ENCODE measurements around the gene BFSP1. TPM values are rescaled to one million over a fixed set of nuclear protein-coding genes. Genes with fewer than 3 reads are reported as not detected.

Gene BFSP1
- total RNA-seq, 1 donor: 2.9 TPM

DNA sequence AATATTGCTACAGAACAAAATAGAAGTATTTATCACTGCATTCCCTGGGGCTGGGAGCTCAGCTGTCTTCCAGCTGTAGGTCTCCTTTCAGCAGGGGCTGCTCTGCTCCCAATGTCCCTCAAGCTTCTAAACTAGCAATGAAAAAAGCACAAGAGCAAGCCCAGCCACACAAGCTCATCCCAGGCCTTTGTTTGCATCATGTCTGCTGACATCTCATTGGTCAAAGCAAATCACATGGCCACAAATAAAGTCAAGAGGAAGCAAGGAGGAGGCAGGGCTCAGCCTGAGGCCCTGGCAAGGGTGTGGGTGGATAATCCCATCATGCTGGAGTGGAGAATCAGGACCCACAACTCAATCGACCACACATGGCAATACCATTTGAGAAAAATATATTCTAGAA, 2.2 kb upstream of the BFSP1 start:
- peak; percentile 96 for DNase-seq (ENCODE audit: insufficient read length, low spot score, missing footprints)
- peaks cover 3% of the 10 kb centered on the region for H3K4me1 ChIP-seq (ENCODE audit: insufficient read depth, low read length)
- H3K4me3 ChIP-seq (ENCODE audit: insufficient read depth, low read length): no peak overlapping the region
- no peak overlapping the region for H3K4me2 ChIP-seq (ENCODE audit: insufficient read depth, low read length)
- no peaks in the 10 kb centered on the region for H3K9me3 ChIP-seq (ENCODE audit: low read depth, low read length)
- H4K20me1 ChIP-seq (ENCODE audit: insufficient read depth, low read length): no peaks in the 10 kb centered on the region
- H3K79me2 ChIP-seq (ENCODE audit: insufficient read depth, low read length): no peaks in the 10 kb centered on the region
- peak overlapping the region; percentile 69 for H2AFZ ChIP-seq (ENCODE audit: low read length)
- H3K27ac ChIP-seq (ENCODE audit: low read depth, low read length): no peak overlapping the region
- no peaks in the 10 kb centered on the region for H3K27me3 ChIP-seq (ENCODE audit: insufficient read depth, low read length)
- TF ChIP-seq, protein P1, sequence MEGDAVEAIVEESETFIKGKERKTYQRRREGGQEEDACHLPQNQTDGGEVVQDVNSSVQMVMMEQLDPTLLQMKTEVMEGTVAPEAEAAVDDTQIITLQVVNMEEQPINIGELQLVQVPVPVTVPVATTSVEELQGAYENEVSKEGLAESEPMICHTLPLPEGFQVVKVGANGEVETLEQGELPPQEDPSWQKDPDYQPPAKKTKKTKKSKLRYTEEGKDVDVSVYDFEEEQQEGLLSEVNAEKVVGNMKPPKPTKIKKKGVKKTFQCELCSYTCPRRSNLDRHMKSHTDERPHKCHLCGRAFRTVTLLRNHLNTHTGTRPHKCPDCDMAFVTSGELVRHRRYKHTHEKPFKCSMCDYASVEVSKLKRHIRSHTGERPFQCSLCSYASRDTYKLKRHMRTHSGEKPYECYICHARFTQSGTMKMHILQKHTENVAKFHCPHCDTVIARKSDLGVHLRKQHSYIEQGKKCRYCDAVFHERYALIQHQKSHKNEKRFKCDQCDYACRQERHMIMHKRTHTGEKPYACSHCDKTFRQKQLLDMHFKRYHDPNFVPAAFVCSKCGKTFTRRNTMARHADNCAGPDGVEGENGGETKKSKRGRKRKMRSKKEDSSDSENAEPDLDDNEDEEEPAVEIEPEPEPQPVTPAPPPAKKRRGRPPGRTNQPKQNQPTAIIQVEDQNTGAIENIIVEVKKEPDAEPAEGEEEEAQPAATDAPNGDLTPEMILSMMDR (IDR thresholded peaks at IDR 0.05; ENCODE audit: extremely low read depth, low read depth, low read length): no peak
- no peaks in the 10 kb centered on the region for H3K36me3 ChIP-seq (ENCODE audit: insufficient read depth, low read length)

DNA sequence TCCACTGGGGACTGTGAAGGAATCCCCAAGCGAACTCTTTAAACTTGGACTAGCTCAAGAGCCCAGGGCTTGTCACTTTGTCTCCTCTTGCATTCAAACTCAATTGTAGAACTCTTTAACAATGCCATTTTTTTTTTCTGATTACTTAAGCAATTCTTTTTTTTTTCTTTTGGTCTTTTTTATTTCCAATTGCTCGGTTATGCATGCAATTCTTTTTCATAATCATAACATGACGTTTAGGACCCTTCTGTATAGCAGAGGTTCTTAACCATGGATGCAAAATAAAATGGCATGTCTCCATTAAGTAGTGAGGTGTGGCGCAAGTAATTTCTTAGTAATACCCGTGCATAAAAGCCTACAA, 466 bp upstream of the BFSP1 start:
- Histone ChIP-seq H3K4me3 (ENCODE audit: insufficient read depth, low read length) (peak overlapping the region; percentile 71), H3K27ac (ENCODE audit: low read depth, low read length) (peak overlapping the region; percentile 41), H3K9me3 (ENCODE audit: low read depth, low read length) (no peaks in the 10 kb centered on the region), H4K20me1 (ENCODE audit: insufficient read depth, low read length) (no peaks in the 10 kb centered on the region), H2AFZ (ENCODE audit: low read length) (peak overlapping the region; percentile 97), H3K4me1 (ENCODE audit: insufficient read depth, low read length) (no peaks in the 10 kb centered on the region), H3K4me2 (ENCODE audit: insufficient read depth, low read length) (peak overlapping the region; percentile 89), H3K27me3 (ENCODE audit: insufficient read depth, low read length) (no peaks in the 10 kb centered on the region), H3K36me3 (ENCODE audit: insufficient read depth, low read length) (no peaks in the 10 kb centered on the region), H3K79me2 (ENCODE audit: insufficient read depth, low read length) (no peaks in the 10 kb centered on the region)
- no peak for DNase-seq (ENCODE audit: insufficient read length, low spot score, missing footprints)
- TF ChIP-seq, protein P1 (IDR thresholded peaks at IDR 0.05; ENCODE audit: extremely low read depth, low read depth, low read length): no peak

DNA sequence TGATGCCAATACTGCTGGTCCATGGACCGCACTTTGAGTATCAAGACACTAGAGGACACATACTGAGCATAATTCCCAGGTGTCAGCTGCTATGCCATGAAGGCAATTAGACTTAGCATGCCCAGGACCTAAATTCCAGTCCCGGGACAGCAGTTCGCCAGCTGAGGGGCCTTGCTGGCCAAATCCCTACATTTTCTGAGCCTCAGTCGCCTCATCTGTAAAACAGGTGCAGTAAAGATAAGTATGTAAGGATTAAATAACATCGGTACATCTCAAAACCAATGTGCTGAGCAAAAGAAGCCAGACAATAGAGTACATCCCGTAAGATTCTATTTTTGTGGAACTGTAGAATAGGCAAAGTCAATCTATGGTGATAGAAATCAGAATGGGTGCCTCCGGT, 1.0 kb downstream of the BFSP1 start:
- no peaks in the 10 kb centered on the region for H3K4me1 ChIP-seq (ENCODE audit: insufficient read depth, low read length)
- H3K79me2 ChIP-seq (ENCODE audit: insufficient read depth, low read length): no peaks in the 10 kb centered on the region
- peak overlapping the region; percentile 89 for H3K4me2 ChIP-seq (ENCODE audit: insufficient read depth, low read length)
- H2AFZ ChIP-seq (ENCODE audit: low read length): no peak overlapping the region
- H3K4me3 ChIP-seq (ENCODE audit: insufficient read depth, low read length): no peak overlapping the region
- H3K9me3 ChIP-seq (ENCODE audit: low read depth, low read length): no peaks in the 10 kb centered on the region
- H3K36me3 ChIP-seq (ENCODE audit: insufficient read depth, low read length): no peaks in the 10 kb centered on the region
- H3K27me3 ChIP-seq (ENCODE audit: insufficient read depth, low read length): peaks cover 6% of the 10 kb centered on the region
- no peak for DNase-seq (ENCODE audit: insufficient read length, low spot score, missing footprints)
- H3K27ac ChIP-seq (ENCODE audit: low read depth, low read length): no peak overlapping the region
- TF ChIP-seq, protein P1 (IDR thresholded peaks at IDR 0.05; ENCODE audit: extremely low read depth, low read depth, low read length): no peak
- H4K20me1 ChIP-seq (ENCODE audit: insufficient read depth, low read length): no peaks in the 10 kb centered on the region

DNA sequence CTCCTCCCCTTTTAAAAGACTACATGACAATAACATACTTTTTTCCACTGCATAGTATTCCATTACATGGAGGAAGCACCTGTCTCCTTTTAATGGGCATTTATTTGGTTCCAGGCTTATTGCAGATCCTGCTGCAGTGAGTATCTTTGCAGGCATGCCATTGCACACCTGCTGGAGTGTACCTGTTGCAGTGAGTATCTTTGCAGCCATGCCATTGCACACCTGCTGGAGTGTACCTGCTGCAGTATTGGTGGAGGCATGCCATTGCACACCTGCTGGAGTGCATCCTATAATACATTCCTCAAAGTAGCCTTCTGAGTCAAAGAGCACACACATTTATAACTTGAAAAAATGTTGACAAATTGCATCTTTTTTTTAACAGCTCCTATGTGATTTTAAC, 1.6 kb downstream of the BFSP1 start:
- H3K4me2 ChIP-seq (ENCODE audit: insufficient read depth, low read length): no peak overlapping the region
- no peaks in the 10 kb centered on the region for H3K79me2 ChIP-seq (ENCODE audit: insufficient read depth, low read length)
- no peaks in the 10 kb centered on the region for H3K4me1 ChIP-seq (ENCODE audit: insufficient read depth, low read length)
- no peak overlapping the region for H2AFZ ChIP-seq (ENCODE audit: low read length)
- no peaks in the 10 kb centered on the region for H3K9me3 ChIP-seq (ENCODE audit: low read depth, low read length)
- DNase-seq (ENCODE audit: insufficient read length, low spot score, missing footprints): no peak
- peaks cover 7% of the 10 kb centered on the region for H3K27me3 ChIP-seq (ENCODE audit: insufficient read depth, low read length)
- H3K36me3 ChIP-seq (ENCODE audit: insufficient read depth, low read length): no peaks in the 10 kb centered on the region
- no peak overlapping the region for H3K27ac ChIP-seq (ENCODE audit: low read depth, low read length)
- TF ChIP-seq, protein P1 (IDR thresholded peaks at IDR 0.05; ENCODE audit: extremely low read depth, low read depth, low read length): no peak
- H4K20me1 ChIP-seq (ENCODE audit: insufficient read depth, low read length): no peaks in the 10 kb centered on the region
- no peak overlapping the region for H3K4me3 ChIP-seq (ENCODE audit: insufficient read depth, low read length)

All from osteoblast (primary cell).